A549 (cell line): ENCODE data around the gene STXBP6. TPM values are rescaled to one million over a fixed set of nuclear protein-coding genes. Genes with fewer than 3 reads are reported as not detected.

Experiments
- ATAC-seq, 2 experiments: fragments of 200-7000 bp in 1 of 2; fragments of >200 bp in 1 of 2; cut with Nextera tagmentation in 1 of 2; cut with Tn5 transposase in 1 of 2; 3 replicates each; pipeline versions ENCODE4 v1.8.0 to v1.9.1; 2018 to 2020; ENCODE audit warnings: mild to moderate bottlenecking in 1 of 2, moderate library complexity in 1 of 2
- CTCF ChIA-PET: fragments of 300-600 bp; sonication (Branson Sonifier 250); formaldehyde crosslinking; extraction: SDS; loops from one replicate; lab custom pipeline; 2021; ENCODE audit warnings: antibody characterized with exemption, inconsistent platforms; lab: Yijun Ruan, JAX
- POLR2A ChIA-PET: fragments of 350-600 bp; formaldehyde crosslinking; extraction: SDS; loops from one replicate; lab custom pipeline; 2021; ENCODE audit warnings: antibody characterized with exemption, inconsistent platforms; lab: Yijun Ruan, JAX
- DNase-seq, 2 experiments: peaks; one replicate each; pipeline versions ENCODE4 v3.0.0 to v3.0.0-alpha.2; 2011 to 2016; ENCODE audit warnings: low read depth in 1 of 2, low spot score in 1 of 2
- FAIRE-seq: peaks from 2 replicates; lab custom pipeline; 2011; peaks lifted over from hg19 to GRCh38; lab: Jason Lieb, UNC
- H3K27ac ChIP-seq, 2 experiments: fragments of >200 bp; sonication (Bioruptor Twin); formaldehyde crosslinking; 3 replicates each; pipeline ENCODE4 v1.5.1; 2016 to 2017
- H3K4me1 ChIP-seq: fragments of >200 bp; sonication (Bioruptor Twin); formaldehyde crosslinking; 3 replicates; pipeline ENCODE4 v1.6.1; 2016
- H3K4me2 ChIP-seq: fragments of >200 bp; sonication (Bioruptor Twin); formaldehyde crosslinking; 3 replicates; pipeline ENCODE4 v1.6.1; 2016
- H3K4me3 ChIP-seq: fragments of >200 bp; sonication (Bioruptor Twin); formaldehyde crosslinking; 3 replicates; pipeline ENCODE4 v1.5.1; 2016
- H3K9me3 ChIP-seq: fragments of >200 bp; sonication (Bioruptor Twin); formaldehyde crosslinking; 3 replicates; pipeline ENCODE4 v1.6.1; 2016
- ATOH8 ChIP-seq: fragments of 250-450 bp; sonication (Bioruptor Pico); IDR thresholded peaks from 2 replicates; pipeline ENCODE4 v1.5.0; 2020; ENCODE audit warnings: low read depth, mild to moderate bottlenecking, moderate library complexity
- BHLHE40 ChIP-seq: IDR thresholded peaks from 2 replicates; pipeline ENCODE4 v1.6.1; 2012; ENCODE audit warnings: low read depth, low read length, inconsistent platforms
- CBX8 ChIP-seq: fragments of 200-600 bp; sonication (generic); IDR thresholded peaks from 2 replicates; pipeline ENCODE4 v1.6.1; 2016
- EHF ChIP-seq: fragments of 250-450 bp; sonication (Bioruptor Pico); IDR thresholded peaks from 2 replicates; pipeline ENCODE4 v1.5.0; 2020; ENCODE audit warnings: mild to moderate bottlenecking
- EHMT2 ChIP-seq: fragments of 200-600 bp; sonication (generic); IDR thresholded peaks from 2 replicates; pipeline ENCODE4 v1.6.1; 2016; ENCODE audit warnings: antibody characterized with exemption, low read depth, mild to moderate bottlenecking, moderate library complexity
- EP300 ChIP-seq, 2 experiments: fragments of >200 bp; sonication (Bioruptor Twin); formaldehyde crosslinking; IDR thresholded peaks; 2 replicates in 1 of 2; 3 replicates in 1 of 2; pipeline ENCODE4 v1.6.1; 2016 to 2017
- FOSL2 ChIP-seq, 2 experiments: fragments of 450-650 bp in 1 of 2; fragments of >200 bp in 1 of 2; sonication (Bioruptor Twin) in 1 of 2; formaldehyde crosslinking; IDR thresholded peaks; 2 replicates each; pipeline versions ENCODE4 v1.5.0 to v1.6.1; 2016 to 2020; ENCODE audit warnings: mild to moderate bottlenecking in 1 of 2, moderate library complexity in 1 of 2
- GATA3 ChIP-seq: IDR thresholded peaks from 2 replicates; pipeline ENCODE4 v1.6.1; 2012; ENCODE audit warnings: borderline replicate concordance
- HES2 ChIP-seq: fragments of >200 bp; sonication (Bioruptor Twin); formaldehyde crosslinking; IDR thresholded peaks from 2 replicates; pipeline ENCODE4 v1.6.1; 2016
- HOXB13 ChIP-seq: fragments of 250-450 bp; sonication (Bioruptor Pico); IDR thresholded peaks from 2 replicates; pipeline ENCODE4 v1.5.0; 2020; ENCODE audit warnings: low read depth, mild to moderate bottlenecking, moderate library complexity
- JUNB ChIP-seq: fragments of >200 bp; sonication (Bioruptor Twin); formaldehyde crosslinking; IDR thresholded peaks from 2 replicates; pipeline ENCODE4 v1.6.1; 2016
- KDM5A ChIP-seq: fragments of 200-600 bp; sonication (generic); IDR thresholded peaks from 2 replicates; pipeline ENCODE4 v1.6.1; 2016; ENCODE audit warnings: antibody characterized with exemption, mild to moderate bottlenecking
- MAZ ChIP-seq: fragments of 150-350 bp; IDR thresholded peaks from 2 replicates; pipeline ENCODE4 v1.6.1; 2014; ENCODE audit warnings: antibody characterized with exemption, low read depth, low read length, borderline replicate concordance
- NFE2L2 ChIP-seq: fragments of 150-350 bp; conservative IDR thresholded peaks from 2 replicates; pipeline ENCODE4 v1.6.1; 2014; ENCODE audit warnings: low read length
- PBX3 ChIP-seq: IDR thresholded peaks from 2 replicates; pipeline ENCODE4 v1.6.1; 2012
- POLR2A ChIP-seq: IDR thresholded peaks from 2 replicates; pipeline ENCODE4 v1.6.1; 2012; ENCODE audit warnings: mild to moderate bottlenecking, low read length
- RAD21 ChIP-seq, 2 experiments: fragments of >200 bp in 1 of 2; sonication (Bioruptor Twin) in 1 of 2; formaldehyde crosslinking in 1 of 2; IDR thresholded peaks in 1 of 2; conservative IDR thresholded peaks in 1 of 2; 2 replicates in 1 of 2; 3 replicates in 1 of 2; pipeline ENCODE4 v1.6.1; 2012 to 2018; ENCODE audit warnings: inconsistent platforms in 1 of 2
- RARB ChIP-seq: fragments of 250-450 bp; sonication (Bioruptor Pico); IDR thresholded peaks from 2 replicates; pipeline ENCODE4 v1.8.0; 2021; ENCODE audit warnings: mild to moderate bottlenecking, moderate library complexity
- RCOR1 ChIP-seq: fragments of 150-350 bp; IDR thresholded peaks from 2 replicates; pipeline ENCODE4 v1.6.1; 2014; ENCODE audit warnings: antibody characterized with exemption, low read length, low read depth
- RFX5 ChIP-seq: fragments of 450-650 bp; IDR thresholded peaks from 2 replicates; pipeline ENCODE4 v1.7.1; 2014; ENCODE audit warnings: antibody characterized with exemption, mild to moderate bottlenecking, moderate library complexity
- RNF2 ChIP-seq: fragments of 200-600 bp; sonication (generic); IDR thresholded peaks from 2 replicates; pipeline ENCODE4 v1.6.1; 2016; ENCODE audit warnings: low read depth, mild to moderate bottlenecking, antibody characterized with exemption, moderate library complexity, borderline replicate concordance
- SREBF2 ChIP-seq: fragments of 450-650 bp; IDR thresholded peaks from 2 replicates; pipeline ENCODE4 v1.6.1; 2014; ENCODE audit warnings: mild to moderate bottlenecking, moderate library complexity
- TP53 ChIP-seq: fragments of 250-450 bp; sonication (Bioruptor Pico); IDR thresholded peaks from 2 replicates; pipeline ENCODE4 v1.5.0; 2021; ENCODE audit warnings: mild to moderate bottlenecking, moderate library complexity
- ZC3H11A ChIP-seq: fragments of 450-650 bp; IDR thresholded peaks from 2 replicates; pipeline ENCODE4 v1.6.1; 2014; ENCODE audit warnings: antibody characterized with exemption, mild to moderate bottlenecking
- ZNF302 ChIP-seq: fragments of 250-450 bp; sonication (Bioruptor Pico); IDR thresholded peaks from 2 replicates; pipeline ENCODE4 v1.9.0; 2021; ENCODE audit warnings: inconsistent platforms, mild to moderate bottlenecking, moderate library complexity
- ZSCAN20 ChIP-seq: fragments of 250-450 bp; sonication (Bioruptor Pico); IDR thresholded peaks from 2 replicates; pipeline ENCODE4 v1.8.0; 2022; ENCODE audit warnings: mild to moderate bottlenecking, moderate library complexity
- WGBS: methylation state at CpG from one replicate; pipeline ENCODE4 v1.1.6; 2017; ENCODE audit errors: missing lambda C conversion rate; 5-methylcytosine and 5-hydroxymethylcytosine counted together
- polyA plus RNA-seq, 4 experiments: library from polyadenylated mRNA; depleted of rRNA in 3 of 4; stranded (reverse); fragments of >200 nt; fragmentation: RNase III in 1 of 4; extraction: RNeasy Plus Mini Kit Qiagen cat#74134 plus additional on column Dnase treatment in 1 of 4; gene quantifications; 2 replicates in 3 of 4; 3 replicates in 1 of 4; pipeline ENCODE4 v1.2.3, GENCODE V29; 2011 to 2017
- TF ChIP-seq, protein P1 (sequence below): fragments of >200 bp; sonication (Bioruptor Twin); formaldehyde crosslinking; IDR thresholded peaks from 3 replicates; pipeline ENCODE4 v1.5.1; 2016
- TF ChIP-seq, protein P2 (sequence below): fragments of 450-650 bp; IDR thresholded peaks from 2 replicates; pipeline ENCODE4 v1.6.1; 2014; ENCODE audit warnings: antibody characterized with exemption
- TF ChIP-seq, protein P3 (sequence below): fragments of 150-350 bp; IDR thresholded peaks from 2 replicates; pipeline ENCODE4 v1.6.1; 2014; ENCODE audit warnings: low read depth, mild to moderate bottlenecking, low read length
- TF ChIP-seq, protein P4 (sequence below): IDR thresholded peaks from 2 replicates; pipeline ENCODE4 v1.6.1; 2012; ENCODE audit warnings: low read depth, borderline replicate concordance

Gene STXBP6
- polyA plus RNA-seq, 2 of the 4 experiments (the other 2 are of a cell fraction): 1.7 to 6.3 TPM

DNA sequence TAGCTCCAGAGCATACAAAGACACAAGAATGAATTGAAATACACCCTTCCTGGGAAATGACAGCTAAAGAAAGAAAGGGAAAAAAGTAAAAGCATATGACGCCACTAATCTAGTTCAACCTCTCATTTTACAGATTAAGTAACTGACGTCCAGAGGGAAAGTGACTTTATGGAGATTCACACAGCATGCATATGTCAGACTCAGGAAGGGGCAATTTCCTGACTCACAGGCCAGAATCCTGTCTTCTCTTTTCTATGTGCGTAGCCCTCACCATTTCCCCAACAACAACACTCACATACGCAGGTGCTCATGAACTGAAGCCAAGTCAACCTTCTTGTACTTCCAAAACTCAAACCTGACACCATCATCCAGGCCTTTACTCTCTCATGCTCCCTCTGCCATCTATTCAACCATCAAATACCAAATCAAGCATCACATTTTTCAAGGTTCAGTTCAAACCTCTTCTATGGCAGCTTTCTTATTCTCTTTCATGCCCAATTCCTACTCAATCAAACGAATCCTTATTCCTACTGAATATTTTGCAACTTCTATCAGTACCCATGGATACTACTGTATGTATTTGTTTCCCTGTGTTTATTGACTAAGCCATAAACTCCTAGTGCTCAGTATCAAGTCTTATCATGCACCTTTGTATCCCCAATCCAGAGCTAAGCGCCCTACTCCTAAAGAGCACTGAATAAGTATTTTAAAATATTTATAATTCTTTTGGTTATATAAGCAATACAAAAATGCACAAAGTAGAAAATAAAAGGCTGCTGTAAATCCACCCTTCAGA, 52.8 kb downstream of the STXBP6 start:
- ChIA-PET POLR2A (no interaction called here), CTCF (interaction anchor here (0.6 kb wide), 1 partner anchor 1849 kb away, joined by 5 read pairs; no protein-coding TSS in a partner anchor)
- DNase-seq (no peak), FAIRE-seq (no peak), ATAC-seq (no peak)
- no peak for TF ChIP-seq EHF (CRISPR knock-in tag)
- no peak for TF ChIP-seq ZC3H11A
- no peak for TF ChIP-seq MAZ
- no peak for TF ChIP-seq JUNB
- TF ChIP-seq, protein P1, sequence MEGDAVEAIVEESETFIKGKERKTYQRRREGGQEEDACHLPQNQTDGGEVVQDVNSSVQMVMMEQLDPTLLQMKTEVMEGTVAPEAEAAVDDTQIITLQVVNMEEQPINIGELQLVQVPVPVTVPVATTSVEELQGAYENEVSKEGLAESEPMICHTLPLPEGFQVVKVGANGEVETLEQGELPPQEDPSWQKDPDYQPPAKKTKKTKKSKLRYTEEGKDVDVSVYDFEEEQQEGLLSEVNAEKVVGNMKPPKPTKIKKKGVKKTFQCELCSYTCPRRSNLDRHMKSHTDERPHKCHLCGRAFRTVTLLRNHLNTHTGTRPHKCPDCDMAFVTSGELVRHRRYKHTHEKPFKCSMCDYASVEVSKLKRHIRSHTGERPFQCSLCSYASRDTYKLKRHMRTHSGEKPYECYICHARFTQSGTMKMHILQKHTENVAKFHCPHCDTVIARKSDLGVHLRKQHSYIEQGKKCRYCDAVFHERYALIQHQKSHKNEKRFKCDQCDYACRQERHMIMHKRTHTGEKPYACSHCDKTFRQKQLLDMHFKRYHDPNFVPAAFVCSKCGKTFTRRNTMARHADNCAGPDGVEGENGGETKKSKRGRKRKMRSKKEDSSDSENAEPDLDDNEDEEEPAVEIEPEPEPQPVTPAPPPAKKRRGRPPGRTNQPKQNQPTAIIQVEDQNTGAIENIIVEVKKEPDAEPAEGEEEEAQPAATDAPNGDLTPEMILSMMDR: no peak
- TF ChIP-seq, protein P2, sequence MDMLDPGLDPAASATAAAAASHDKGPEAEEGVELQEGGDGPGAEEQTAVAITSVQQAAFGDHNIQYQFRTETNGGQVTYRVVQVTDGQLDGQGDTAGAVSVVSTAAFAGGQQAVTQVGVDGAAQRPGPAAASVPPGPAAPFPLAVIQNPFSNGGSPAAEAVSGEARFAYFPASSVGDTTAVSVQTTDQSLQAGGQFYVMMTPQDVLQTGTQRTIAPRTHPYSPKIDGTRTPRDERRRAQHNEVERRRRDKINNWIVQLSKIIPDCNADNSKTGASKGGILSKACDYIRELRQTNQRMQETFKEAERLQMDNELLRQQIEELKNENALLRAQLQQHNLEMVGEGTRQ: no peak
- no peak for TF ChIP-seq CBX8
- no peak for TF ChIP-seq TP53 (CRISPR knock-in tag)
- no peak for TF ChIP-seq HES2
- TF ChIP-seq RNF2: no peak
- TF ChIP-seq RCOR1: no peak
- no peak for TF ChIP-seq POLR2A
- TF ChIP-seq RFX5: no peak
- no peak for TF ChIP-seq EP300 (IDR thresholded peaks at IDR 0.05)
- TF ChIP-seq RAD21 (conservative IDR thresholded peaks at IDR 0.05 in 1 of 2, IDR thresholded peaks at IDR 0.05 in 1 of 2): no peak
- TF ChIP-seq KDM5A: no peak
- TF ChIP-seq GATA3: no peak
- H3K27ac ChIP-seq: no peak overlapping the region
- 67% methylated on average over 6 of the region's 6 CpGs for WGBS
- H3K9me3 ChIP-seq: no peaks in the 10 kb centered on the region
- no peak overlapping the region for H3K4me3 ChIP-seq
- no peak overlapping the region for H3K4me2 ChIP-seq
- H3K4me1 ChIP-seq: no peaks in the 10 kb centered on the region

- 60% methylated on average over 4 of the region's 4 CpGs for WGBS
- no peaks in the 10 kb centered on the region for H3K4me1 ChIP-seq
- CTCF ChIA-PET: no interaction called here
- no peak overlapping the region for H3K27ac ChIP-seq
- no peak overlapping the region for H3K4me3 ChIP-seq
- ATAC-seq (no peak), DNase-seq (no peak), FAIRE-seq (no peak)
- no peak overlapping the region for H3K4me2 ChIP-seq
- H3K9me3 ChIP-seq: no peaks in the 10 kb centered on the region
- POLR2A ChIA-PET: no interaction called here
- TF ChIP-seq RNF2 (no peak), ZSCAN20 (CRISPR knock-in tag) (no peak), ZC3H11A (no peak), EHMT2 (no peak), PBX3 (no peak), CBX8 (no peak), ZNF302 (no peak), HES2 (no peak), RARB (CRISPR knock-in tag) (no peak), SREBF2 (no peak), HOXB13 (CRISPR knock-in tag) (no peak), FOSL2 (IDR thresholded peaks at IDR 0.05) (no peak), FOSL2 (CRISPR knock-in tag; IDR thresholded peaks at IDR 0.05) (no peak), ATOH8 (CRISPR knock-in tag) (no peak), BHLHE40 (no peak), NFE2L2 (no peak)
- TF ChIP-seq, protein P3, sequence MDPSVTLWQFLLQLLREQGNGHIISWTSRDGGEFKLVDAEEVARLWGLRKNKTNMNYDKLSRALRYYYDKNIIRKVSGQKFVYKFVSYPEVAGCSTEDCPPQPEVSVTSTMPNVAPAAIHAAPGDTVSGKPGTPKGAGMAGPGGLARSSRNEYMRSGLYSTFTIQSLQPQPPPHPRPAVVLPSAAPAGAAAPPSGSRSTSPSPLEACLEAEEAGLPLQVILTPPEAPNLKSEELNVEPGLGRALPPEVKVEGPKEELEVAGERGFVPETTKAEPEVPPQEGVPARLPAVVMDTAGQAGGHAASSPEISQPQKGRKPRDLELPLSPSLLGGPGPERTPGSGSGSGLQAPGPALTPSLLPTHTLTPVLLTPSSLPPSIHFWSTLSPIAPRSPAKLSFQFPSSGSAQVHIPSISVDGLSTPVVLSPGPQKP: no peak
- TF ChIP-seq, protein P4, sequence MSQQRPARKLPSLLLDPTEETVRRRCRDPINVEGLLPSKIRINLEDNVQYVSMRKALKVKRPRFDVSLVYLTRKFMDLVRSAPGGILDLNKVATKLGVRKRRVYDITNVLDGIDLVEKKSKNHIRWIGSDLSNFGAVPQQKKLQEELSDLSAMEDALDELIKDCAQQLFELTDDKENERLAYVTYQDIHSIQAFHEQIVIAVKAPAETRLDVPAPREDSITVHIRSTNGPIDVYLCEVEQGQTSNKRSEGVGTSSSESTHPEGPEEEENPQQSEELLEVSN: no peak
Measured at GRCh38 chr14:24995016-24995415, 54.9 kb downstream of the STXBP6 start.
